Measurements from ENCODE around the gene FHOD3.

DNA sequence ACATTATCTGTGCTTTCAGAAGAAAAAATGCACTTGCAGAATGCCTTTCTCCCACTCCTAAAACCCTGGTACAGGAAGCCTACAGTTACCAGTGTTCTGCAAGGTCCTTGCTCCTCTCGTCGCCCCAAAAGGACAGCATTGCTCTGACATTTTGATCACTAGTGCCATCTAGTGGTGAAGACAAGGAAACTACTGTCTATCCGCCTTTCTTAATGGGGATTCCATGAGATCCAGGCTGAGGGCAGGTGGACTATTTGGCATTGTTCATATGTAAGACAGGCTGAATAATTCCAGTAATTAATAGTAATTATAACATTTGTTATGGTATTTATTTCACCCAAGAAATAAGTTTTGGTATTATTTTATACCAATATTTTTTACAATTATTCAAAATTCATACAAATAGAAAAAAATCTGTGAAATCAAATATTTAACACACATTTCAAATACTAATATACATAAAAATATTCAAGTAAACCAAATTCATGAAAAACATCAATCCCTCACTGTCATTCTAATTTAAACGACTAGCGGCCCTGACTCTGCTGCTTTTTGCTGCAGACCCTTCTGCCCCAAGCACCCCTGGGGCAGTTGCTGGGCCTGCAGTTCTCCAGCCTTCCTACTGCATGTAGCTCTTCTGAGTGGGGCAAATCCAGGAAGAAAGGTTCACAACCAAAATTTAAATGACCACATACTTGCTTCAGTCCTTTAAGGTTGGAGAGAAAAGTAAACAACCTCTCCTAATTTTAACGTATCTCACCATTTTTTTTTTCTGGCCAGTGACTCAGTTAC lies 512.3 kb downstream of the FHOD3 start:
- no peak for TF ChIP-seq POLR2A (IDR thresholded peaks at IDR 0.05)
- TF ChIP-seq, protein P1, sequence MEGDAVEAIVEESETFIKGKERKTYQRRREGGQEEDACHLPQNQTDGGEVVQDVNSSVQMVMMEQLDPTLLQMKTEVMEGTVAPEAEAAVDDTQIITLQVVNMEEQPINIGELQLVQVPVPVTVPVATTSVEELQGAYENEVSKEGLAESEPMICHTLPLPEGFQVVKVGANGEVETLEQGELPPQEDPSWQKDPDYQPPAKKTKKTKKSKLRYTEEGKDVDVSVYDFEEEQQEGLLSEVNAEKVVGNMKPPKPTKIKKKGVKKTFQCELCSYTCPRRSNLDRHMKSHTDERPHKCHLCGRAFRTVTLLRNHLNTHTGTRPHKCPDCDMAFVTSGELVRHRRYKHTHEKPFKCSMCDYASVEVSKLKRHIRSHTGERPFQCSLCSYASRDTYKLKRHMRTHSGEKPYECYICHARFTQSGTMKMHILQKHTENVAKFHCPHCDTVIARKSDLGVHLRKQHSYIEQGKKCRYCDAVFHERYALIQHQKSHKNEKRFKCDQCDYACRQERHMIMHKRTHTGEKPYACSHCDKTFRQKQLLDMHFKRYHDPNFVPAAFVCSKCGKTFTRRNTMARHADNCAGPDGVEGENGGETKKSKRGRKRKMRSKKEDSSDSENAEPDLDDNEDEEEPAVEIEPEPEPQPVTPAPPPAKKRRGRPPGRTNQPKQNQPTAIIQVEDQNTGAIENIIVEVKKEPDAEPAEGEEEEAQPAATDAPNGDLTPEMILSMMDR (IDR thresholded peaks at IDR 0.05), result peak; percentile 49 to 70 (median 63)
